ENCODE measurements around the gene UBE2V1. TPM values are rescaled to one million over a fixed set of nuclear protein-coding genes. Genes with fewer than 3 reads are reported as not detected.

Gene UBE2V1
- total and polyA plus RNA-seq, 2 donors (not counting 3 experiments of a cell fraction or from before 2014, with no cell fraction given): 145 to 156 TPM

DNA sequence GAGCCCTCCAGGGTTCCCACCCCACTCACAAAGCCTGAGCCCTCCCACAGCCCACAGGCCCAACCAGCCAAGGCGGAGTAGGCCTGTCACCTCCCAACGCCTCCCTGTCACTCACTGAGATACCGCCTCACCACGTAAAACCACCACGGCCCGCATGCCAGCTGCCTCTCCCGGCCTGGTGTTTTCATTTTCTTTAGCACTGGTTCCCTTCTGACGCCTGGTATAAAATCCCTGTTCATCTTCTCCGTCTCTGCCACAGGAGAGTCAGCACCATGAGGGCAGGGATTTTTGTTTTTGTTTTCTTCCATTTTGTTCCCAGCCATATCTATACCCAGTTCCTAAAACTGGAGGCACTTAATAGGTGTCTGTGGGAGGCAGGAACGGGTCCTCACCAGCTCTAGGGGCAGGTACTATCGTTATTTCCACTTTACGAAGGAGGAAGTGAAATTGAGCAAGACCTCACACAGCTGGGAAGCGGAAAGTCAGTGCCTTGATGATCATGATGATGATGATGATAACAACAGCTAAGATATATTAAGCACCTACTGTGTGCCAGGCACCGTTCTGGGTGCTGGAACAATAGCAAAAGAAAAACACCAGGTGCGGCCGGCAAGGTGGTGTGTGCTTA lies 71.6 kb downstream of the UBE2V1 start:
- BruUV-seq (replicated peaks): no TSS peak
- Histone ChIP-seq H3K9me3 (replicated peaks; ENCODE audit: control insufficient read depth, insufficient read depth, low read length) (no peaks in the 10 kb centered on the region), H3K4me3 (replicated peaks in 1 of 3; ENCODE audit: insufficient read depth in 1 of 3, low read depth in 1 of 3, low read length in 3 of 3) (no peak overlapping the region), H3K27ac (ENCODE audit: insufficient read depth, low read depth, low read length) (no peak overlapping the region), H3K9ac (replicated peaks; ENCODE audit: extremely low read depth, insufficient read depth, low read length) (no peak overlapping the region), H3K27me3 (ENCODE audit: control insufficient read depth in 2 of 2, insufficient read depth in 2 of 2, low read length in 2 of 2) (no peaks in the 10 kb centered on the region), H3K4me2 (ENCODE audit: insufficient read depth, low read length) (no peak overlapping the region), H4K20me1 (replicated peaks; ENCODE audit: control insufficient read depth, extremely low read depth, insufficient read depth, low read length) (no peaks in the 10 kb centered on the region), H3K79me2 (ENCODE audit: control insufficient read depth, insufficient read depth, low read length) (no peaks in the 10 kb centered on the region), H2AFZ (ENCODE audit: low read depth, low read length) (no peak overlapping the region), H3K36me3 (ENCODE audit: control insufficient read depth in 2 of 2, extremely low read depth in 1 of 2, insufficient read depth in 2 of 2, low read length in 2 of 2) (no peaks in the 10 kb centered on the region), H3K9me1 (replicated peaks; ENCODE audit: control insufficient read depth, extremely low read depth, insufficient read depth, low read length) (no peaks in the 10 kb centered on the region), H3K4me1 (ENCODE audit: control insufficient read depth, extremely low read depth, insufficient read depth, low read length) (peaks cover 14% of the 10 kb centered on the region)
- POLR2A ChIA-PET: no interaction called here
- dilution Hi-C loops (cut with MboI; ENCODE audit: extremely low pct_ligation_motif_present, low sequenced_read_pairs) (no loop called here), intact Hi-C loops (cut with micrococcal nuclease) (no loop called here)
- DNase-seq (ENCODE audit: low read depth, low spot score) (no peak), FAIRE-seq (no peak)
- CTCF ChIA-PET: interaction anchor here (1.0 kb wide), 1 partner anchor 62 kb away, joined by 3 read pairs; no protein-coding TSS in a partner anchor
- TF ChIP-seq MYC (IDR thresholded peaks at IDR 0.05; ENCODE audit: low read depth, low read length) (no peak), EZH2 (IDR thresholded peaks at IDR 0.05; ENCODE audit: borderline replicate concordance, low read depth, low read length, severe bottlenecking) (no peak), POLR2AphosphoS5 (IDR thresholded peaks at IDR 0.05; ENCODE audit: insufficient read depth, low read depth, low read length) (no peak), FOS (IDR thresholded peaks at IDR 0.05; ENCODE audit: borderline replicate concordance, insufficient read depth, low read length) (no peak), POLR2A (IDR thresholded peaks at IDR 0.05; ENCODE audit: low read depth, low read length) (no peak), JUN (IDR thresholded peaks at IDR 0.05; ENCODE audit: borderline replicate concordance, insufficient read depth, insufficient read length, low read depth) (no peak), GATA2 (IDR thresholded peaks at IDR 0.05; ENCODE audit: insufficient read depth, insufficient read length, low read depth, low read length) (no peak), CTCF (IDR thresholded peaks at IDR 0.05; ENCODE audit: extremely low read depth in 1 of 2, insufficient read depth in 1 of 2, low read depth in 1 of 2, low read length in 2 of 2) (no peak)
- TF ChIP-seq, protein P1, sequence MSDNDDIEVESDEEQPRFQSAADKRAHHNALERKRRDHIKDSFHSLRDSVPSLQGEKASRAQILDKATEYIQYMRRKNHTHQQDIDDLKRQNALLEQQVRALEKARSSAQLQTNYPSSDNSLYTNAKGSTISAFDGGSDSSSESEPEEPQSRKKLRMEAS (IDR thresholded peaks at IDR 0.05; ENCODE audit: insufficient read depth, insufficient read length): no peak

Measured in endothelial cell of umbilical vein (primary cell).